Measurements from ENCODE around the gene SV2B.

DNA sequence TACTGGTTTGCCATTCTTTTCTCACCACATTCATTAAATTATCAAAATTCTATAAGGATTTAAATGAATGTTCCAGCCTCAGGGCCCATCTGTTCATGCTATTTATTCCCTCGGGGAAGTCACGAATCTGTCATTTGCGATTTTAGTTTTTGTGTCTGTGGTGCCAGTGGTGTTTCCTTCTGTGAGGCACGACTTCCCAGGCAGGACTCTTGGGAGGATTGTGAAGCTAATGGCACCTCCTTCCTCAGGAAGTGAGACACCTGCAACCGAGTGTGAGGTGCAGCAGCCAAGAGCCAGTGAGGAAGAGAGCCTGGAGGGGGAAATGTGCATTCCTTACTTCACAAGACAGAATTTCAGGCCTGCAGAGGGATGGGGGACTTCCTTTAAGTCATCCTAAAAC, 24.1 kb downstream of the SV2B start:
- TF ChIP-seq, protein P1, sequence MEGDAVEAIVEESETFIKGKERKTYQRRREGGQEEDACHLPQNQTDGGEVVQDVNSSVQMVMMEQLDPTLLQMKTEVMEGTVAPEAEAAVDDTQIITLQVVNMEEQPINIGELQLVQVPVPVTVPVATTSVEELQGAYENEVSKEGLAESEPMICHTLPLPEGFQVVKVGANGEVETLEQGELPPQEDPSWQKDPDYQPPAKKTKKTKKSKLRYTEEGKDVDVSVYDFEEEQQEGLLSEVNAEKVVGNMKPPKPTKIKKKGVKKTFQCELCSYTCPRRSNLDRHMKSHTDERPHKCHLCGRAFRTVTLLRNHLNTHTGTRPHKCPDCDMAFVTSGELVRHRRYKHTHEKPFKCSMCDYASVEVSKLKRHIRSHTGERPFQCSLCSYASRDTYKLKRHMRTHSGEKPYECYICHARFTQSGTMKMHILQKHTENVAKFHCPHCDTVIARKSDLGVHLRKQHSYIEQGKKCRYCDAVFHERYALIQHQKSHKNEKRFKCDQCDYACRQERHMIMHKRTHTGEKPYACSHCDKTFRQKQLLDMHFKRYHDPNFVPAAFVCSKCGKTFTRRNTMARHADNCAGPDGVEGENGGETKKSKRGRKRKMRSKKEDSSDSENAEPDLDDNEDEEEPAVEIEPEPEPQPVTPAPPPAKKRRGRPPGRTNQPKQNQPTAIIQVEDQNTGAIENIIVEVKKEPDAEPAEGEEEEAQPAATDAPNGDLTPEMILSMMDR (tag by site-specific recombination; IDR thresholded peaks at IDR 0.05) = no peak
- no peak for TF ChIP-seq GLI4 (tag by site-specific recombination; IDR thresholded peaks at IDR 0.05)
- no peak for TF ChIP-seq ZNF585B (tag by site-specific recombination; IDR thresholded peaks at IDR 0.05)
- TF ChIP-seq ZNF184 (tag by site-specific recombination; IDR thresholded peaks at IDR 0.05) = no peak
- TF ChIP-seq ZNF114 (tag by site-specific recombination; IDR thresholded peaks at IDR 0.05) = no peak
- no peak for TF ChIP-seq ZNF274 (IDR thresholded peaks at IDR 0.05; ENCODE audit: low read length)
- no peak for TF ChIP-seq ZNF274 (tag by site-specific recombination; IDR thresholded peaks at IDR 0.05; ENCODE audit: borderline replicate concordance)
- no peak for TF ChIP-seq ZNF510 (tag by site-specific recombination; IDR thresholded peaks at IDR 0.05; ENCODE audit: insufficient replicate concordance)
- no peak for TF ChIP-seq ZNF776 (tag by site-specific recombination; IDR thresholded peaks at IDR 0.05; ENCODE audit: borderline replicate concordance)
- TF ChIP-seq BCL11A (tag by site-specific recombination; IDR thresholded peaks at IDR 0.05; ENCODE audit: low read depth) = no peak
